WTC11 (cell line): Measurements from ENCODE around the gene VPS18. TPM values are rescaled to one million over a fixed set of nuclear protein-coding genes. Genes with fewer than 3 reads are reported as not detected.

Experiments used
- ATAC-seq: fragments of 200-7000 bp; cut with Tn5 transposase; 2 replicates; pipeline ENCODE4 v1.10.0; 2021; ENCODE audit warnings: mild to moderate bottlenecking, moderate library complexity
- CTCF ChIA-PET: fragments of 300-600 bp; sonication (Branson Sonifier 250); formaldehyde crosslinking; loops from one replicate; lab custom pipeline; 2021; ENCODE audit warnings: antibody characterized with exemption; lab: Charles Lee
- POLR2A ChIA-PET: fragments of 350-600 bp; sonication (Branson Sonifier 250); formaldehyde crosslinking; loops from one replicate; lab custom pipeline; 2021; ENCODE audit warnings: antibody characterized with exemption; lab: Charles Lee
- DNase-seq: peaks from one replicate; pipeline ENCODE4 v3.0.0; 2021; ENCODE audit warnings: low spot score
- H3K27ac Mint-ChIP-seq: 2 replicates; pipeline ENCODE4 v1.8.0; 2021; ENCODE audit warnings: mixed read lengths
- H3K27me3 Mint-ChIP-seq: 2 replicates; pipeline ENCODE4 v1.8.0; 2021; ENCODE audit warnings: low read depth, mild to moderate bottlenecking, moderate library complexity, mixed read lengths
- H3K36me3 Mint-ChIP-seq: 2 replicates; pipeline ENCODE4 v1.8.0; 2021; ENCODE audit warnings: mixed read lengths
- H3K4me1 Mint-ChIP-seq: 2 replicates; pipeline ENCODE4 v1.8.0; 2022; ENCODE audit warnings: mixed read lengths
- H3K4me3 Mint-ChIP-seq: 2 replicates; pipeline ENCODE4 v1.8.0; 2021; ENCODE audit warnings: mild to moderate bottlenecking, moderate library complexity, mixed read lengths
- H3K9me3 Mint-ChIP-seq: 2 replicates; pipeline ENCODE4 v1.8.0; 2021; ENCODE audit warnings: mixed read lengths
- CREM ChIP-seq: sonication (generic); formaldehyde crosslinking; IDR thresholded peaks from 2 replicates; pipeline ENCODE4 v1.8.1; 2022; ENCODE audit warnings: mild to moderate bottlenecking, missing genetic modification reagents, moderate library complexity
- GTF2I ChIP-seq: fragments of 250-450 bp; sonication (Bioruptor Pico); conservative IDR thresholded peaks from 2 replicates; pipeline ENCODE4 v1.4.0; 2021; ENCODE audit warnings: mild to moderate bottlenecking
- IRF2 ChIP-seq: sonication (generic); formaldehyde crosslinking; IDR thresholded peaks from 2 replicates; pipeline ENCODE4 v1.8.0; 2022; ENCODE audit warnings: low read depth, missing genetic modification reagents, borderline replicate concordance
- MXD4 ChIP-seq: fragments of 250-450 bp; sonication (Bioruptor Pico); IDR thresholded peaks from 2 replicates; pipeline ENCODE4 v1.8.0; 2021; ENCODE audit warnings: mild to moderate bottlenecking, moderate library complexity, borderline replicate concordance
- NFATC4 ChIP-seq: fragments of 250-450 bp; sonication (Bioruptor Pico); IDR thresholded peaks from 2 replicates; pipeline ENCODE4 v1.9.0; 2021; ENCODE audit warnings: mild to moderate bottlenecking
- NFYB ChIP-seq: sonication (generic); formaldehyde crosslinking; conservative IDR thresholded peaks from 2 replicates; pipeline ENCODE4 v1.8.0; 2022; ENCODE audit warnings: low read depth, missing genetic modification reagents
- PREB ChIP-seq: sonication (generic); formaldehyde crosslinking; IDR thresholded peaks from 2 replicates; pipeline ENCODE4 v1.8.1; 2022; ENCODE audit warnings: mild to moderate bottlenecking, missing genetic modification reagents, moderate library complexity, borderline replicate concordance
- PRRX2 ChIP-seq: fragments of 250-450 bp; sonication (Bioruptor Pico); IDR thresholded peaks from 2 replicates; pipeline ENCODE4 v1.8.0; 2021; ENCODE audit warnings: mild to moderate bottlenecking
- RELA ChIP-seq: sonication (generic); formaldehyde crosslinking; IDR thresholded peaks from 2 replicates; pipeline ENCODE4 v1.8.1; 2022; ENCODE audit warnings: missing genetic modification reagents, mild to moderate bottlenecking, borderline replicate concordance
- ZNF138 ChIP-seq: sonication (generic); formaldehyde crosslinking; conservative IDR thresholded peaks from 2 replicates; pipeline ENCODE4 v1.8.1; 2022; ENCODE audit warnings: mild to moderate bottlenecking, moderate library complexity, missing genetic modification reagents
- ZNF281 ChIP-seq: sonication (generic); formaldehyde crosslinking; IDR thresholded peaks from 2 replicates; pipeline ENCODE4 v1.8.0; 2023; ENCODE audit warnings: mild to moderate bottlenecking, missing genetic modification reagents
- ZNF423 ChIP-seq: fragments of 250-450 bp; sonication (Bioruptor Pico); IDR thresholded peaks from 2 replicates; pipeline ENCODE4 v2.1.2; 2022; ENCODE audit warnings: mild to moderate bottlenecking, moderate library complexity
- total RNA-seq: library from RNA; stranded (reverse); gene quantifications from 3 replicates; pipeline ENCODE4 v1.2.3, GENCODE V29; 2021
- TF ChIP-seq, protein P1 (sequence below): sonication (generic); formaldehyde crosslinking; IDR thresholded peaks from 2 replicates; pipeline ENCODE4 v1.8.1; 2023; ENCODE audit warnings: mild to moderate bottlenecking, missing genetic modification reagents, moderate library complexity
- TF ChIP-seq, protein P2 (sequence below): sonication (generic); formaldehyde crosslinking; IDR thresholded peaks from 2 replicates; pipeline ENCODE4 v1.8.1; 2023; ENCODE audit warnings: mild to moderate bottlenecking, missing genetic modification reagents
- TF ChIP-seq, protein P3 (sequence below): sonication (generic); formaldehyde crosslinking; IDR thresholded peaks from 2 replicates; pipeline ENCODE4 v1.8.1; 2023; ENCODE audit warnings: mild to moderate bottlenecking, missing genetic modification reagents

The VPS18 gene
- total RNA-seq, 1 experiment from 2014 or later: 27.3 TPM

GRCh38 chr15:40855706-40856234 is 38.5 kb upstream of the VPS18 start:
- no peak for DNase-seq
- H3K4me1 Mint-ChIP-seq: peaks cover 22% of the 10 kb centered on the region
- no peak for TF ChIP-seq ZNF281 (CRISPR knock-in tag)
- no peak for TF ChIP-seq ZNF138 (CRISPR knock-in tag)
- TF ChIP-seq MXD4 (CRISPR knock-in tag): no peak
- no peak for TF ChIP-seq GTF2I (CRISPR knock-in tag)
- no peak for TF ChIP-seq CREM (CRISPR knock-in tag)
- TF ChIP-seq RELA (CRISPR knock-in tag): no peak
- no peak for TF ChIP-seq PRRX2 (CRISPR knock-in tag)
- no peak for TF ChIP-seq NFATC4 (CRISPR knock-in tag)
- TF ChIP-seq, protein P1, sequence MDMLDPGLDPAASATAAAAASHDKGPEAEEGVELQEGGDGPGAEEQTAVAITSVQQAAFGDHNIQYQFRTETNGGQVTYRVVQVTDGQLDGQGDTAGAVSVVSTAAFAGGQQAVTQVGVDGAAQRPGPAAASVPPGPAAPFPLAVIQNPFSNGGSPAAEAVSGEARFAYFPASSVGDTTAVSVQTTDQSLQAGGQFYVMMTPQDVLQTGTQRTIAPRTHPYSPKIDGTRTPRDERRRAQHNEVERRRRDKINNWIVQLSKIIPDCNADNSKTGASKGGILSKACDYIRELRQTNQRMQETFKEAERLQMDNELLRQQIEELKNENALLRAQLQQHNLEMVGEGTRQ (CRISPR knock-in tag): no peak
- no peak for ATAC-seq
- peaks cover 39% of the 10 kb centered on the region for H3K36me3 Mint-ChIP-seq
- POLR2A ChIA-PET: interaction anchor here (0.7 kb wide), 1 partner anchor 38 kb away, joined by 3 read pairs; no protein-coding TSS in a partner anchor
- no peaks in the 10 kb centered on the region for H3K27me3 Mint-ChIP-seq
- peak overlapping the region; percentile 75; the same call in 1 of the 2 replicates for H3K27ac Mint-ChIP-seq
- CTCF ChIA-PET: interaction anchor here (5.4 to 10.0 kb wide), 2 partner anchors 34 to 41 kb away, joined by 237 to 500 read pairs; partner anchors contain the start of gene VPS18
- H3K4me3 Mint-ChIP-seq: no peak overlapping the region
- no peaks in the 10 kb centered on the region for H3K9me3 Mint-ChIP-seq

DNA sequence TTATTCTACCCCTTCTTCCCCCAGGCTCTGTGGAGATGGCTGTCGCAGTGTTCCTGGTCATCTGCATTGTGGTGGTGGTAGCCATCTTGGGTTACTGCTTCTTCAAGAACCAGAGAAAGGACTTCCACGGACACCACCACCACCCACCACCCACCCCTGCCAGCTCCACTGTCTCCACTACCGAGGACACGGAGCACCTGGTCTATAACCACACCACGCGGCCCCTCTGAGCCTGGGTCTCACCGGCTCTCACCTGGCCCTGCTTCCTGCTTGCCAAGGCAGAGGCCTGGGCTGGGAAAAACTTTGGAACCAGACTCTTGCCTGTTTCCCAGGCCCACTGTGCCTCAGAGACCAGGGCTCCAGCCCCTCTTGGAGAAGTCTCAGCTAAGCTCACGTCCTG is 37.5 kb upstream of the VPS18 start:
- Mint-ChIP-seq H3K36me3 (peaks cover 32% of the 10 kb centered on the region), H3K27me3 (no peaks in the 10 kb centered on the region), H3K27ac (peak overlapping the region; percentile 94; the same call in 1 of the 2 replicates), H3K4me3 (no peak overlapping the region), H3K9me3 (no peaks in the 10 kb centered on the region), H3K4me1 (peaks cover 22% of the 10 kb centered on the region)
- ATAC-seq: no peak
- ChIA-PET CTCF (interaction anchor here (1.0 to 10.0 kb wide), 26 partner anchors 10 to 416 kb away, joined by 3 to 500 read pairs (median 10); partner anchors contain the start of genes BAHD1, DNAJC17, GCHFR and SPINT1), POLR2A (interaction anchor here (0.7 to 2.3 kb wide), 2 partner anchors 13 to 37 kb away, joined by 3 to 13 read pairs; partner anchors contain the start of gene SPINT1)
- TF ChIP-seq PREB (CRISPR knock-in tag) (no peak), ZNF423 (CRISPR knock-in tag) (no peak), IRF2 (CRISPR knock-in tag) (no peak), NFYB (no peak)
- TF ChIP-seq, protein P2, sequence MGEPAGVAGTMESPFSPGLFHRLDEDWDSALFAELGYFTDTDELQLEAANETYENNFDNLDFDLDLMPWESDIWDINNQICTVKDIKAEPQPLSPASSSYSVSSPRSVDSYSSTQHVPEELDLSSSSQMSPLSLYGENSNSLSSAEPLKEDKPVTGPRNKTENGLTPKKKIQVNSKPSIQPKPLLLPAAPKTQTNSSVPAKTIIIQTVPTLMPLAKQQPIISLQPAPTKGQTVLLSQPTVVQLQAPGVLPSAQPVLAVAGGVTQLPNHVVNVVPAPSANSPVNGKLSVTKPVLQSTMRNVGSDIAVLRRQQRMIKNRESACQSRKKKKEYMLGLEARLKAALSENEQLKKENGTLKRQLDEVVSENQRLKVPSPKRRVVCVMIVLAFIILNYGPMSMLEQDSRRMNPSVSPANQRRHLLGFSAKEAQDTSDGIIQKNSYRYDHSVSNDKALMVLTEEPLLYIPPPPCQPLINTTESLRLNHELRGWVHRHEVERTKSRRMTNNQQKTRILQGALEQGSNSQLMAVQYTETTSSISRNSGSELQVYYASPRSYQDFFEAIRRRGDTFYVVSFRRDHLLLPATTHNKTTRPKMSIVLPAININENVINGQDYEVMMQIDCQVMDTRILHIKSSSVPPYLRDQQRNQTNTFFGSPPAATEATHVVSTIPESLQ (CRISPR knock-in tag): no peak
- TF ChIP-seq, protein P3, sequence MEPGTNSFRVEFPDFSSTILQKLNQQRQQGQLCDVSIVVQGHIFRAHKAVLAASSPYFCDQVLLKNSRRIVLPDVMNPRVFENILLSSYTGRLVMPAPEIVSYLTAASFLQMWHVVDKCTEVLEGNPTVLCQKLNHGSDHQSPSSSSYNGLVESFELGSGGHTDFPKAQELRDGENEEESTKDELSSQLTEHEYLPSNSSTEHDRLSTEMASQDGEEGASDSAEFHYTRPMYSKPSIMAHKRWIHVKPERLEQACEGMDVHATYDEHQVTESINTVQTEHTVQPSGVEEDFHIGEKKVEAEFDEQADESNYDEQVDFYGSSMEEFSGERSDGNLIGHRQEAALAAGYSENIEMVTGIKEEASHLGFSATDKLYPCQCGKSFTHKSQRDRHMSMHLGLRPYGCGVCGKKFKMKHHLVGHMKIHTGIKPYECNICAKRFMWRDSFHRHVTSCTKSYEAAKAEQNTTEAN (CRISPR knock-in tag): no peak
- DNase-seq: no peak
